NOMO-1 (cell line): ENCODE results near the gene LY6G6F.

ENCODE experiments used
- DNase-seq, 2 experiments: peaks; one replicate each; lab custom pipeline; 2025; ENCODE audit not compliant: unreplicated experiment in 2 of 2; lab: John Stamatoyannopoulos, UW

The LY6G6F gene

GRCh38 chr6:31737315-31737990 lies 30.8 kb downstream of the LY6G6F start:
- DNase-seq: peak; percentile 81 to 85

- DNase-seq: peak; percentile 96
Measured at GRCh38 chr6:31737991-31738979, 31.6 kb downstream of the LY6G6F start.

- peak; percentile 99 for DNase-seq
Measured at GRCh38 chr6:31739639-31740396, 33.2 kb downstream of the LY6G6F start, which contains the start of gene MSH5. MSH5 (plus strand) TSS chr6:31740005; CDS start chr6:31740467, 462 bp downstream.

- peak; percentile 69 to 74 for DNase-seq
Measured at GRCh38 chr6:31740397-31741223, 33.9 kb downstream of the LY6G6F start.

GRCh38 chr6:31741815-31742214 lies 35.1 kb downstream of the LY6G6F start:
- no peak for DNase-seq

- no peak for DNase-seq
Measured at GRCh38 chr6:31742894-31743293, 36.2 kb downstream of the LY6G6F start.

GRCh38 chr6:31744422-31744821 lies 37.8 kb downstream of the LY6G6F start:
- no peak for DNase-seq

GRCh38 chr6:31749301-31750036 lies 42.8 kb downstream of the LY6G6F start:
- DNase-seq: no peak

- no peak for DNase-seq
Measured at GRCh38 chr6:31750411-31751022, 43.9 kb downstream of the LY6G6F start.

- DNase-seq: no peak
Measured at GRCh38 chr6:31752739-31753319, 46.2 kb downstream of the LY6G6F start.

- no peak for DNase-seq
Measured at GRCh38 chr6:31758281-31758680, 51.6 kb downstream of the LY6G6F start.
